ENCODE results near the gene FANCB.

FANCB gene

DNA sequence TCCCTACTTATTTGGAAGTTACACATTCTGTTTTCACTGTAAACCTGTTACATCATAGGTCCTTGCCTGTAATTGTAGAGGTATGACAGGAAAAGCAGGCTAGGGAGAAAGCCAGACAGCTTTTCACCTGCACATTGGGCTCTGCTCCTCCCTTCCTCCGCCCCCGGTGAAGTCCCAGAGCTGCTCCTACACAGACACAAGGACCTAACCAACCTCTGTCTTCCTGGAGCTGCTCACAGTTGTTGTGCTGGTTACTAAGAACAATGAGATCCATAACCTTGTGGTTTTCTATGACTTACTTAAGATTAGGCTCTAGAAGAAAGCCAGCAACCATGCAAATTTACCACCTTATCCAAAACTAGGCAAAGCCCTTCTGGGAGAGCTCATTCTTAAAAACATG is 40.4 kb upstream of the FANCB start:
- no peak overlapping the region for H3K4me3 ChIP-seq (ENCODE audit: low read depth, low read length)
- no peak for DNase-seq (ENCODE audit: low read depth)
- TF ChIP-seq, protein P1, sequence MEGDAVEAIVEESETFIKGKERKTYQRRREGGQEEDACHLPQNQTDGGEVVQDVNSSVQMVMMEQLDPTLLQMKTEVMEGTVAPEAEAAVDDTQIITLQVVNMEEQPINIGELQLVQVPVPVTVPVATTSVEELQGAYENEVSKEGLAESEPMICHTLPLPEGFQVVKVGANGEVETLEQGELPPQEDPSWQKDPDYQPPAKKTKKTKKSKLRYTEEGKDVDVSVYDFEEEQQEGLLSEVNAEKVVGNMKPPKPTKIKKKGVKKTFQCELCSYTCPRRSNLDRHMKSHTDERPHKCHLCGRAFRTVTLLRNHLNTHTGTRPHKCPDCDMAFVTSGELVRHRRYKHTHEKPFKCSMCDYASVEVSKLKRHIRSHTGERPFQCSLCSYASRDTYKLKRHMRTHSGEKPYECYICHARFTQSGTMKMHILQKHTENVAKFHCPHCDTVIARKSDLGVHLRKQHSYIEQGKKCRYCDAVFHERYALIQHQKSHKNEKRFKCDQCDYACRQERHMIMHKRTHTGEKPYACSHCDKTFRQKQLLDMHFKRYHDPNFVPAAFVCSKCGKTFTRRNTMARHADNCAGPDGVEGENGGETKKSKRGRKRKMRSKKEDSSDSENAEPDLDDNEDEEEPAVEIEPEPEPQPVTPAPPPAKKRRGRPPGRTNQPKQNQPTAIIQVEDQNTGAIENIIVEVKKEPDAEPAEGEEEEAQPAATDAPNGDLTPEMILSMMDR (IDR thresholded peaks at IDR 0.05; ENCODE audit: low read depth, low read length, missing control alignments) = no peak

DNA sequence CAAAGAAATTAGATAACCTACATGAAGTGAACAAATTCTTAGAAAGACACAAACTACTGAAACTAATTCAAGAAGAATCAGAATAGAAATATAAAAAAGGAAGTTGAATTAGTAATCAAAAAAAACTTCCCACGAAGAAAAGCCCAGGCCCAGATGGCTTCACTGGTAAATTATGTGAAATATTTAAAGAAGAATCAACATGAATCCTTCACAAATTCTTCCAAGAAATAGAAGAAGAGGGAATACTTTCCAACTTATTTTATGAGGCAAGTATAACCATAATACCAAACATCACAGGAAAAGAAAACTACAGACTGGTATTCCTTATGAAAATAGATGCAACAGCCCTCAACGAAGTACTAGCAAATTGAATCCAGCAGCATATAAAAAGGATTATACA is 31.0 kb upstream of the FANCB start:
- TF ChIP-seq, protein P1 (IDR thresholded peaks at IDR 0.05; ENCODE audit: low read depth, low read length, missing control alignments) = no peak
- H3K4me3 ChIP-seq (ENCODE audit: low read depth, low read length) = no peak overlapping the region
- no peak for DNase-seq (ENCODE audit: low read depth)

DNA sequence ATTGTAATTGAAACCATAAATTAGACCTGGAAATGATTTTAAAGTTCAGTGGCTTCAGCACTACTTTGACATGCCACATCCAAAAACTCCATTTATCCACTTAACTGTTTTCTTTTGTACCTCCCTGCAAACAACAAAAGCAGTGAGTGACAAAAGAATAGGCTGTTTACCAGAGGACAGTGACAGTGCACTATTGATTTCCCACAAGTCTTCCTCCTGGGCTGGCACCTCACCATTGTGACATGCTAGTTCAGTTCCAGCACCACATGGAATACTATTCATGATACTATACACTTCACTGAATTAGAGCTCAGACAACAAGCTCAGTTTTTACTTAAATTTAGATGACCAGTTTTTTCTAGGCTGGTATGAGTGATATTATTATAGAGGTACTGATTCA is 29.7 kb upstream of the FANCB start:
- no peak for DNase-seq (ENCODE audit: low read depth)
- H3K4me3 ChIP-seq (ENCODE audit: low read depth, low read length) = no peak overlapping the region
- TF ChIP-seq, protein P1 (IDR thresholded peaks at IDR 0.05; ENCODE audit: low read depth, low read length, missing control alignments) = no peak

DNA sequence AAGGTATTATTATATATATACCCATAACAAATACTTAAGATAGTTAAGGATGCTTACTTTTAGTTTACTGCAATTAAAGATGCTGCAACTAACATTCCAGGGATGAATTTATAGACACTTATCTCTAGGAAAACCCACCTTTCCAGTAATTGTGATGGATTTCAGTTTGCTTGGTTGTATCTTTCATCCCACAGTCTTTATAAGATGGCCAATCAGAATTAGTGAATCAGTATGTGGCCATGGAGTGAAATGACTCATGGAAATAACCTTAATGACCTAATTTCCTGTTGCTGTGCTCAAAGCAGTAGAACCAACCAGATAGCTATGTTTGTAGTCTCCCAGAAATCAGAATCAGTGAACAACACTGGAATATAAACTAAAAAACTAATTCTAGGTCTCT is 26.7 kb upstream of the FANCB start:
- no peak overlapping the region for H3K4me3 ChIP-seq (ENCODE audit: low read depth, low read length)
- TF ChIP-seq, protein P1 (IDR thresholded peaks at IDR 0.05; ENCODE audit: low read depth, low read length, missing control alignments) = no peak
- DNase-seq (ENCODE audit: low read depth) = no peak

DNA sequence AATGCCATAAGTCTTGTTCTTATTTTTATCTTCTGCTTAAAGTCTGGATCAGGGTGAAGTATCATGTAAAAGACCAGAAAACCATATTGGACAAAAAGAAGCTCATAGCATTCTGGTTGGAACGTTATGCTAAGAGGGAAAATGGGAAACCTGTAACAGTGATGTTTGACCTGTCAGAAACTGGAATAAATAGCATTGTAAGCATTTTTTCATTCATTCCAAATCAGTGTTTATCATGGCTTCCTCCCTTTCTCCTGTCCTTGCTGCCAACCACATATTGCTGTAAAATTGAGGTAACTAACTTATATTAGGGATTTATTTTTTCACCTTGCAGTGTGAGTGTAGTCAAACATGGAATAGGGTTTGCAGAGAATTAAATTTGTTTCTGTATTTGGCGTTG is 24.2 kb upstream of the FANCB start:
- TF ChIP-seq, protein P1 (IDR thresholded peaks at IDR 0.05; ENCODE audit: low read depth, low read length, missing control alignments) = no peak
- H3K4me3 ChIP-seq (ENCODE audit: low read depth, low read length) = no peak overlapping the region
- DNase-seq (ENCODE audit: low read depth) = no peak

DNA sequence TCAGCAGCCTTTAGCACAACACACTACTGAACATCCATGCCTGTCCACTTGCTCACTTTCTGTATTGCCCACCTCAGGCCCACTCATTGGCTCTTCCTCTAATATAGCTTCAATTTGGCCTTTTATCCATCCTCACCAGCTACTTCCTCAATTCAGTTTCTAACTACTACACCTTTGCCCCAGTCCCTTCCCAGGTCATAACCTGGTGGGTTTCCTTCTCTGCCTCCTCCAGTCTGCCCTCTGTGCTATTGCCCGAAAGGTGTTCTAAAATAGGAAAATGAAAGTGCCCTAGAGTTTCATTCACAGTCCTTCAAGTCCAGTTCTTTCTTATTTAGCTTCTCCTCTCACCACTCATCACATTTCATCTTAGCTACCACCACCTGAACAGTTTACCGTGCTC is 23.4 kb upstream of the FANCB start:
- H3K4me3 ChIP-seq (ENCODE audit: low read depth, low read length) = no peak overlapping the region
- no peak for DNase-seq (ENCODE audit: low read depth)
- TF ChIP-seq, protein P1 (IDR thresholded peaks at IDR 0.05; ENCODE audit: low read depth, low read length, missing control alignments) = no peak

DNA sequence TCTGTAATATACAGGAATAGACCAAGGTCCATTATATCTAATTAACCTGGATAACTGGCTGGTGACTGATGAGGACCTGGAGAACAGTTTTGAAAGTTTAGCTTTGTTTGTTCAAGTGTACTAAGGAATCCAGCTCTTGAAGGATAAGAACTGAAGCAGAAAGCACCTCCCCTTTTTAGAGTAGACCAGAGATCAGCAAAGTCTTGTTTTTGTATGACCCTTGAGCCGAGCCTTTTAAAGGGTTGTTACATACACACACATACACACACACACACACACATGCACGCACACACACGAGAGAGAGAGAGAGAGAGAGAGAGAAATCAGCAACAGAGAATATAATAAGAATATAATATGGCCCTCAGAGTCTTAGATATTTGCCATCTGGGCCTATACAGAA is 13.4 kb upstream of the FANCB start:
- H3K4me3 ChIP-seq (ENCODE audit: low read depth, low read length) = no peak overlapping the region
- TF ChIP-seq, protein P1 (IDR thresholded peaks at IDR 0.05; ENCODE audit: low read depth, low read length, missing control alignments) = no peak
- DNase-seq (ENCODE audit: low read depth) = no peak

All from GM12864 (cell line).